GM21423 (cell line): ENCODE measurements around the gene MOK.
"Not testable (repeated sequence)": the region's sequence is repeated elsewhere in the genome, so short reads cannot be mapped to it uniquely, and the experiment has no call there.

ENCODE experiments used
- ATAC-seq: cut with Tn5 transposase; IDR thresholded peaks from one replicate; pipeline ENCODE4 v1.9.1; 2021; ENCODE audit warnings: mild to moderate bottlenecking, moderate library complexity; ENCODE audit not compliant: unreplicated experiment

Gene MOK

DNA sequence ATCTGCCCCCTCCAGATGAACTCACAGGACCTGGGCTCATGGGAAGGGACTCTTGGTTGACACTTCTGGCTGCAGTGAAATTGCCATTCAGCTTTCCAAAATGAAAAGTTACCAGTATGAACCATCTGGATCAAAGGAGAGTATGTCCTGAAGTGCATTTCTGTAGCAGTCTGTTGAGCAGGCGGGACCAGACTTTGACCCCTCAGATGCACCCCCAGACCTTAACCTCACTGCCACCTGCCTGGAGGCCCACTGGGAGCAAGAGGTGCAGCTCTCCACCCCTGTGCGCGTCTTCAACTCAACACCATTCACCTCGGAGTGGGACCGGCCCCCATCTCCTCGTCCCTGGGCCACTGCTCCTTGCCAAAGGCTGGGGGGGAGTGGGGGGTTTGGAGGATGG lies 55.0 kb downstream of the MOK start:
- no peak for ATAC-seq

DNA sequence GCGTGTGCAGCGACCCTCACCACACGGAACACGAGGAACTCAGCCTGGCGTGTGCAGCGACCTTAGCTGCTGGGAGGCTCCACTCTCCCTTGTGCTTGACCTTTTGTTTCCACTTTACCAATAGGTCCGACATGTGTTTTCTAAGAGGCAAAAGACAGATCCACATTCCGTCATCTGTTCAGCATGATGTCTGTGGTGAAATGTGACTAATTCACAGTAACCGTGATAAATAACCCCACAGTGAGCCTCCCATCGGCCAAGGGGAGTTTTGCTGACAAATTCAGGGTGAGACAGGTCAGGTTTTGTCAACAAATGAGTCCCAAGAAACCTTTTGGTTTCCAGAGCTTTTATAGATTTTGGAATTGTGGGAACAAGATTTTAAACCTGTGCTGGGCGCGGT lies 55.9 kb downstream of the MOK start:
- ATAC-seq: no peak

DNA sequence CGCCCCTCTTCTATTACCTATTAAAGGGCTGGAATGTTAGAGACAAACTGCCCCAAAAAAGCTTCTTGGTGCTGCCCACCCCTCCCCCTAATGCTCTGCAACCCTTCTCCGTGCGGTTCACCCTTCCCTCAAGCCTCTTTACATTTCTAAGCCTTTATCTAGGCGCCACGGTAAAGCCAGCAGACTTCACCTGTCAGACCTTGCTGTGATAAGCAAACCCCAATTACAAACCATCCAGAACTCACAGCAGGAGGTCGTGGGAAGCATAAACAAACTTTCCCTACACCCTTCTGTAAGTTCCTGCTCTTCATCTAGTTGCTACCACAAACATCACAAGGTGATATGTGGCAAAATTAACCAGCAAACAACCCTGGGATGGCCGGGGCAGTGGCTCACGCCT lies 56.8 kb downstream of the MOK start:
- no peak for ATAC-seq

DNA sequence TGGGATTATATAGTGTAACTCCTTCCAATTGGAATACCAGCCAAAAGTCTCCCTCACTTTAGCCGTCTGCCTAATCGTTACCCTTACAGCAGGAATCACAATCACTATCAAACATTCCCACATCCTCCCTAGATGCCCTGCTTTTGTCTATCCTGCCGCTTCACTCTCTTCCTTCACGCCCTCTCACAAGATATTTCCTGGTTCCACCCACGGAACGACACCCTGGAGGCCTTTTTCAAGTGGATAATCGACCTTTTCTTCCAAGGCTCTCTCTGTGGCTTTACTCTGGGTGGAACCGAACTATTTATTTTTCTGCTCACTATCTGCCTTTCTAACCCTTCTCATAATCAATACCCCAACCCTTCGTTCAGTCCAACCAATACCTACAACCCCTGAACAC lies 58.9 kb downstream of the MOK start:
- ATAC-seq: no peak

DNA sequence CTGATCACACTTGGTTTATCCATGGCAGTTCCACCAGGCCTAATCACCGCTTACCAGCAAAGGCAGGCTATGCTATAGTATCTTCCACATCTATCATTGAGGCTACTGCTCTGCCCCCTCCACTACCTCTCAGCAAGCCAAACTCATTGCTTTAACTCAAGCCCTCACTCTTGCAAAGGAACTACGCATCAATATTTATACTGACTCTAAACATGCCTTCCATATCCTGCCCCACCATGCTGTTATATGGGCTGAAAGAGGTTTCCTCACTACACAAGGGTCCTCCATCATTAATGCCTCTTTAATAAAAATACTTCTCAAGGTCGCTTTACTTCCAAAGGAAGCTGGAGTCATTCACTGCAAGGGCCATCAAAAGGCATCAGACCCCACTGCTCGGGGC lies 61.2 kb downstream of the MOK start:
- ATAC-seq: not testable (repeated sequence)

DNA sequence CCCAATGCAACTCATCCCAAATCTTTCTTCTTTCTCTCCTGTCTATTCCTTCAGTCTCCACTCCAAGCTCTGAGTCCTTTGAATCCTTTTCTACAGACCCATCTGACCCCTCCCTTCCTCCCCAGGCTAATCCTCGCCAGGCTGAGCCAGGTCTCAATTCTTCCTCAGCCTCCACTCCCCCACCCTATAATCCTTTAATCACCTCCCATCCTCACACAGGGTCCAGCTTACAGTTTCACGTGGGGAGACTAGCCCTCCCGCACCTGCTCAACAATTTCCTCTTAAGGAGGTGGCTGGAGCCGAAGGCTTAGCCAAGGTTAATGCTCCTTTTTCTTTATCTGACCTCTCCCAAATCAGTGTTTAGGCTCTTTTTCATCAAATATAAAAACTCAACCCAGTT lies 63.8 kb downstream of the MOK start:
- ATAC-seq: no peak

DNA sequence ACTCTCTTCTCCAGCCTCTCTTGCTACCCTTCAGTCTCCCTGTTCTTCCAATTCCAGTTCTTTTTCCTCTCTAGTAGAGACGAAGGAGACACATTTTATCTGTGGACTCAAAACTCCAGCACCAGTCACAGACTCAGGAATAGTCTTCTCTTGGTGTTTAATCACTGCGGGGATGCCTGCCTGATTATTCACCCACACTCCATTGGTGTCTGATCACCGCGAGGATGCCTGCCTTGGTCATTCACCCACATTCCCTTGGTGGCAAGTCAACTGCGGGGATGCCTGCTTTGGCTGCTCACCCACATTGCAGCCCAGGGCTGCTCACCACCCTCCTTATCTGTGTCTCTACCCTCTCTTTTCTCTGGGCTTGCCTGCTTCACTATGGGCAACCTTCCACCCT lies 64.5 kb downstream of the MOK start:
- ATAC-seq: not testable (repeated sequence)

DNA sequence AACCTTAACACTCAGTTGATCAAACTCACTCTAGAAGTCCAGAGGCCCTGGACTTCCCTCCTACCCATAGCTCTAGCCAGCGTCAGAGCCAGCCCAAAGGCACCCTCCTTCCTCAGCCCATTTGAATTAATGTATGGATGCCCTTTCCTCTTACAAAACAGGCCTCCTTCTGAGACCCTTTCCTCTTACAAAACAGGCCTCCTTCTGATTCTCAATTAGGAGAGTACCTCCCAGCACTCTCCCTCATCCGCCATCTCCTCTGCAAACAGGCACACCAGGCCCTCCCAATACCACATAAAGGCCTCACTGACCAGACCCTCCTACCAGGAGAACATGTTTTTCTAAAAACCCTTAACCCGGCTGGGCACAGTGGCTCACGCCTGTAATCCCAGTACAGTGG lies 65.7 kb downstream of the MOK start:
- no peak for ATAC-seq

DNA sequence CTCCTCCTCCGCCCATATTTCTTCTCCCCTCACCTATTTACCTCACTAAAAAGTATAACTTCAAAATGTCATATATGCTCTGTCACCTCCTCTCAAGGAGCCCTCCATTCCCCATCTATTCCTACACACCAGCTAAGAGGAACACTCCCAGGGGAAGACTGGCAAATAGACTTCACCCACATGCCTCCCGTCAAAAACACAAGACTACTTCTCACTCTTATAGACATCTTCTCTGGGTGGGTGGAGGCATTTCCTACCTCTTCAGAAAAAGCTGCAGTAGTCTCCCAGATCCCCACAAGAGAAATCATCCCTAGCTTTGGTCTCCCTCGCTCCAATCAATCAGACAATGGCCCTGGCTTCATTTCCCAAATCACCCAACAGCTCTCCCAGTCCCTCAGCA lies 66.2 kb downstream of the MOK start:
- no peak for ATAC-seq

DNA sequence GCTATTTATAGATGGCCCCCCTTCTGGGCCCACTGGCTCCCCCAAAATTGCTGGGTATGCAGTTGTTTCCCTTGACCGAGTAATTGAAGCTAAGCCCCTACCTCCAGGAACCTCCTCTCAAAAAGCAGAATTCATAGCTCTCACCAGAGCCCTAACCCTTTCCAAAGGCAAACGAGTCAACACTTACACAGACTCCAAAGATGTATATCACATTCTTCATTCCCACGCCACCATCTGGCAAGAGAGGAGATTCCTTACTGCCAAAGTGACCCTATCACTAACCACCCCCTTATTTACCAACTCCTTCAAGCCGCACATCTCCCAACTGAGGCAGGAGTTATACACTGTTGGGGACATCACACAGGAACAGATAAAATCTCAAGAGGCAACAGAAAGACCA lies 66.8 kb downstream of the MOK start:
- no peak for ATAC-seq

DNA sequence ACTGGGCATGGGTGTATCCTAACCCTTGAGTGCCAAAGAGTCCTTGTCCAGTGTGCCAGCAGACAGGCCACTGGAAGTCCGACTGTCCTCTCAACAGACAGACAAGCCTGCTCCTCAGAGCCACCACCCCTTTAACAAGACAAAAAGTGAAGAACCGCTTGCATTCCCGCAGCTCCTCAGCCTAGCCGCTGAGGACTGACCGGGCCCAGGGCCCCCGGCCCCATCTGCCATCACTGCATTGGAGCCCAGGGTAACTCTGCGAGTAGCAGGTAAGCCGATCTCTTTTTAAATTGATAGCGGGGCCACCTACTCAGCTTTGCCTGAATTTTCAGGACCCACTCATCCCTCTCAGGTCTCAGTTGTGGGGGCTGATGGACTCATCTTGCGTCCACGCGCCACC lies 68.9 kb downstream of the MOK start:
- no peak for ATAC-seq

DNA sequence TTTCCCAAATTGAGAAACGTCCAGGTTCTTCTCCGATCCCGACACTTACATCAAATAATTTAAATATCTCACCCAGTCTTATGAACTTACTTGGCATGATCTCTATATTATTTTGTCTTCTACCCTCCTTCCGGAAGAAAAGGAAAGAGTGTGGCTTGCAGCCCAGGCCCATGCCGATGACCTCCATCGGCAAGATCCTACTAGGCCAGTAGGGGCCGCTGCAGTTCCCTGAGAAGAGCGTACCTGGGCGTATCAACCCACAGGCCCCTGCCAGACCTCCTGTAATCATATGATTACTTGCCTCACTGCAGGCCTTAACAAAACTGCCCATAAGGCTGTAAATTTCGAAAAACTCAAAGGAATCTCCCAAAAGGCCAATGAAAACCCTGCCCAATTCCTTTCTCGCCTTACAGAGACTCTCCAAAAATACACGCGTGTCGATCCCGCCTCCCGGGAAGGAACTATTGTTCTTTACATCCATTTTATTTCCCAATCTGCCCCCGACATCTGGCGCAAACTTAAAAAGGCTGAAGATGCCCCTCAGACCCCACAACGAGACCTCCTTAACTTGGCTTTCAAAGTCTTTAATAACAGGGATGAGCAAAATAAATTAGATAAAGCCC lies 69.6 kb downstream of the MOK start:
- ATAC-seq: no peak

DNA sequence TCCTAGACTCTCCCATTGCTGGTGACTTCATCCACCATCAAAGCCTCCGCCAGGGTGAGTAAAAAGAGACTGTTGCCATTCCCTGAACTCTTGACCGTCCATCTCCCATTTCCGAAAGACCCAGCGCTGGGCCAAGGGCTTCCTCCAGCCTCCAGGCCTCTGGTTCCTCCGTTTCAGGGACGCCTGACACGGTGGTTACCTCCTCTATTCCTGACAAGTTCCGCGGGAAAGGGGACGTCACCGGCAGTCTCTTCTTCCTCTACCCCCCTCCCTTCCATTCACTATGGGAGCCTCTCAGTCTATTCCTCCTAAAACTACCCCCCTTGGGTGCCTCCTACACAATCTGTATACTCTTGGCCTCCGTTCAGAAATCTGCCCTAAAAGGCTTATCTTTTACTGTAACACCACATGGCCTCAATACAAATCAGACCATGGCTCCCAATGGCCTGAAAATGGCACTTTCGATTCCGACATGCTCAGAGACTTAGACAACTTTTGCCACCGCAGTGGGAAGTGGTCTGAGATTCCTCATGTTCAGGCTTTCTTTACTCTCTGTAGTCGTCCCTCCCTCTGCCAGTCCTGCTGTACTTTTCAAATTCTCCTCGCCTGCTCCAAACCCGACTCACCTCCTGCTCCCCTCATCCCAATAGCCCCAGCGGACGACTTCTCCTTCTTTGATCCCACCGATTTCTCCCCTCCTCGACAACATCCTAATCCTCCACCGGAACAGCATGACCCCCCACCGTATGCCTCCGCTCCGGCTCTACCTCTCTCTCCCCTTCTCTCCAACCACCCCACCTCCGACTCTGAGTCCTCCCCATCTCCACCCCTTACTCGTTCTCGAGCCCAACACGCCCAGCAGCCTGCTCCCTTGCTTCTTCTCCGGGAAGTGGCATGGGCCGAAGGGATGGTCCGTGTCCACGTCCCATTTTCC lies 70.4 kb downstream of the MOK start:
- ATAC-seq: no peak

DNA sequence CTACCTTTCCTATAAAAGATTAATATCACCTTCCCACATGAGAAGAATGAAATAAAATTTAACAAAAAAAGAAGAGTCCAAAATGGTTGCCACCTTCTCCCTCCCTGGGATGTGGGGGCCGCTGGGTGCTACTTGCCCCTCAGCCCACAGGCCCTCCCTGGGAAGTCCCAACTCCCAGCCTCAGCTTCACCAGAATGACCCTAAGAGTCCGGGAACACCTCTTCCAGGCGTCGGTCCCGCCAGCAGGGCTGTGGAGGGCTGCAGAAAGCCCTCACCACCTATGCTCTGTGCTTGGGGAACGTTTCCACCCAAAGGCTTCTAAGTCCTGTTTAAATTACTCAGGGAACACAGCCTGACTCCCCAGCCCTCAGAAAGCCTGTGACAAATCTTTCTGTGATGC lies 71.9 kb downstream of the MOK start:
- no peak for ATAC-seq

DNA sequence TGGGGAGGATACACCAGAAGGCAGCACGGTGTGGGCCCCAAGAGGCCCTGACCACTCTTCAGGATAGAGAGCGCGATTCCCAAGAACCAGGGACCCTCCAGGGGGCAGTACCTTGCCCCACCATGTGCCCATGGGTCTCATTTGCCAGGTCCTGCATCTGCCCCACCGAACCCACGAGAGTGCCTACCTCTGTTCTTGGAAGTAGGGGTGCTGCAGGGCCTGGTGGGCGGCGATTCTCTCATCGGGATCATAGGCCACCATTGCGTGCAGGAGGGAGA lies 72.7 kb downstream of the MOK start:
- ATAC-seq: no peak

DNA sequence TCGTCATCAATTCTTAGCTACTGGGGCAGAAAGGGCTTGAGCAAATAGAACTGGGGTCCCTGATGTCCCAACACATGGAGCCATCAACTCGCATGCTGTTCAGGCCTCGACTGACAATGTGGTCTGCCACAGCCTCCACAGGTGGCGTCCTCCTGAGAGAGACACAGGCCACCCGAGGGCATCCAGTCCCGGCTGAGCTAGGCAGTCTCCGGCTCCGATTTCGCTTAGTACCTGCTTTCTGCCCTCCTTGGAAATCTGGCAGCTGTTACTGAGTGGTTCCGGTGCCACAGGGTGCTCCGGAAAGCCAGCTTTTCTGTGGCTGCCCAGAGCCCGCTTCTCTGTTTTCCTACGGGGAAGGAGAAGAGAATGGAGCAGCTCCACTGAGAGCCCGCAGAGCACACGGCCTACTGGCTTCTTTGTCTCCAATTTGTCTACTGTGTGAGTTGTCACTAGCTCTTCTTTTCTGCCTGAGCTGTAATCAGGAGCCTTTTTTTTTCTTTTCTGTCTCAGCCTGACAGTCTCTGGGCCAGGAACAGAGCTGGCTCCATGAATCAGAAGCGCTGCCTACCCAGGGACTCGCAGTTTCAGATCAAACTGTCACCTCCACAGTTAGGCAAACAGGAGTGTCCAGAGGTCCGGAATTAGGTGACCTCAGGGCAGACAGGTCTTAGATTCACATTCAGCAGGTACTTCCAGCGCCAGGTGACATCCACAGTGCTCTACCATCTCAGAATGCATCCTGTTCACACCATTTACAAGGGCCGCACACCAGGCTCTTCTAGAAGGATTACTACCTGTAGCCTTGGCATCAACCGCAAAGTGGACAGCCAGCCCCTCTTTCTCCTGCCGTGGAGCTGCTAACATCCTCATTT lies 73.3 kb downstream of the MOK start:
- ATAC-seq: no peak

DNA sequence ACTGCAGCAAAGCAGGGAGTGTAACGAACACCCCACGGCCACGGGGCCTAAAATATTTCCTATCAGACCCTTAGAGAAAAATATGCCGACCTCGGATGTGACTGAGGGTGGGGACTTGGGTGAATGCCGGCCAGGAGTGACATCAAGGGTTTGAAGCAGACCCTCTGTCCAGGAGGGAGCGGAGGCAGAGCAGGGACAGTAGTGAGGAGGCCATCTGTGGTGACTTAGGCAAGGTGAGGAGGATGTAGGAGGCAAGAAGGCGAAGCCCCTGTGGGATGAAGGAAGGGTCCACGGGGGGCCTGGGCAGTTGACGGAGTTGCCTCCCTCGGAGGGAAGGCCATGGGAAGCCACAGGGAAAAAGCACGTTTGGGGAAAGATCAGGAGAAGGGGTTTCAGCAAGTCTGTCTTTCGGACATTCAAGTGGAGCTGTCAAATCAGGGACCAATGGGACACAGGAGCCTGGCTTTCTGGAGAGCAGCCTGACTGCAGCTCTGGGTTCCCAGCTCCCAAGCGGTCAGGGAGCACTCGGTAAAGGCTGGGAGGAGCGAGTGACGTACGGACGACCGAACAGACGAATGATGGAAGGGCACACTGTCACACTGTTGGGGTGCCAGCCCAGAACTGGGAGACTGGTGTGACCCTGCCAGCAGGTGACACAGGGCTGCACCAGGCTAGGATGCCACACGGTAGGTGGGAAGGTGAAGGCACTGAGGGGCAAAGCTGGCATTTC lies 74.3 kb downstream of the MOK start:
- ATAC-seq: no peak

DNA sequence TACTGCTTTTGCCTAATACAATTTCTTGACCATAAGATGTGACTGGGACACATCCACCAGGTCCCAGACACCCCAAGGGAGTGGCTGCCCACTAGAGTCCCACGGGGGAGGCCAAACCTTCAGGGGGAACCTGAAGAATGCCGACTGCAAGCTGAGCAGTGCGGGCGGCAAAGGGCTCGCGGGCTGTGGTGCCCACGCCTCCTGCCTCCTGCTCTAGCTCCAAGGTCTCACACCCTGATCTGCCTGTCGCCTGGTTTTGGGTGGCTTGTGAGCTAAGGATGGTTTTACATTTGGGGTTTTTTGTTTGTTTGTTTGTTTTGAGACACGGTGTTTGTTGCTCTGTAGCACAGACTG lies 75.2 kb downstream of the MOK start:
- ATAC-seq: no peak

DNA sequence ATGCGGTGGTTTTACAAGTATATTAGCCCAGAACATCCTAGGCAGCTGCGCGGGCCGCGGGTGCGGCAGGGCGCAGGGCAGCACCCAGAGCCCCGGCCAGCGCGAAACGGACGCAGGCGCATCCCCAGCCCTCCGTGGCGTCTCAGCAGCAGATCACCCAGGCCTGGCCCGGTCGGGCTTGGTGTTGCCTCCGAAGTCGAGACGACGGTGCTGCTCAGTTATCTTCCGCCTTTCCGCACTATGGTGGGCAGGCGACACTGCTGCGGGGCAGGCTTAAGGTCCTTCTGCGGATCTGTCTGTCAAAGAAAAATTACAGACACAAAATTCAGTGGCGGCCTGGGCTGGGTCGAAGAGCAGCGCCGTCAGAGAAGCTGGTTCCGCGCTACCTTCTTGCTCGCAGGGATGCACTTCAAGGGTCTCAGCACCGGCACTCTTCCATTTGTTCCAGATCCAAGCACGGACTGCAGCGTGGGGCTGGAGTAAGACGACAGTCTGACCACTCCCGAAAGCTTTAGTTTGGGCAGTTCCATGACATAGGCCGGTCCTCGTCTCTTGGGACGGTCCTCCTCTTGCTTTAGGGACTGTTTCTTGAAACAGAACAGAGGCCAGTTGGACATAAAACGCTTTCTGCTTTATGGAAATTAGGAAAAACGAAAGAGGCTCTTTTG lies 75.8 kb downstream of the MOK start:
- ATAC-seq: no peak

DNA sequence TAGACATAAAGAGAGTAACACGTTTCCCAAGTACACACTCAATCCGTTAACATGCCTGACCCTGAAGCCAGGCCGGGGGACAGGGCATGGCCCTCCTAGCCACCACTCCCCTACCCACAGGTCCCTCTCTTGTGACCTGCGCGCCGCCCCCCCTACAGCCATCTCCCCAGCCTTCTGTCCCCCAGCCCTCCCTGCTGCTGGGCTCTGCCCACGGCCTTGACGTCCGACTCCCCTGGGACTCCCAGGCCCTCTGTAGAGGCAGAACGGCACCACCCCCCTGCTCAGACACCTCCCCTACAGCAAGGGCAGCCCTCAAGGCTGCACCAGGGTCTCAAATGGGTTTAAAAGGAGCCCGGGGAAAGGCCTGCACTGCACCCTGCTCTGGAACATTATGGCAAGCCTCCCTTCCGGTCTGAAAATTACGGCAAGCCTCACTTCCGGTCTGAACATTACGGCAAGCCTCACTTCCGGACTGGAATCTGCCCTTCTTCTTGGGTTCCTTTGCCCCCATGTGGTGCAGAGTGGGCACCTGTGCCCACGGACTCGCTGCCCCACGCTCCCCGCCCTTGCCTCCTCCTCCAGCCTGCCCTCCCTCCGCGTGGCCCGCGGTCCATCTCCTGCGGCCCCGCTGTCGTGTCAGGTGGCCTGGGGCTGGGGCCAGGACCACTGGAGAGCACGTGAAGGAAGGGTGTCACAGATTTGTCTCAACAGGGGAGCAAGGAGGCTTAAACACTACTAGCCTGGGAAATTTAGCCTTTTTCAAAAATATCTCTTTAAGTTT lies 77.6 kb downstream of the MOK start:
- no peak for ATAC-seq
